ENCODE results near the gene DISP1.

DISP1 gene

DNA sequence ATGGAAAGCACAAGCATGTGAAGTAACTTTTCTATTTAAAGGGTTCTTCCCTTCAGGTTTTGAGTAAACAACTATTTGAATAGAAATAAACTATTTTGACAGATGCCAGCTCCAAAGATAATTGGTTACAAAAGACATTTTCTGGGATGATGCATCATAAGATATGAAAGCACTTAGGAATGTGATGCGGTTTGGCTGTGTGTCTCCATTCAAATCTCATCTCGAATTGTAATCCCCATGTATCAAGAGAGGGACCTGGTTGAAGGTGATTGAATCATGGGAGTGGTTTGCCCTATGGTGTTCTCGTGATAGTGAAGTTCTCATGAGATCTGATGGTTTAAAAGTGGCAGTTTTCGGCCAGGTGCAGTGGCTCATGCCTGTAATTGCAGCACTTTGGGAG lies 6.4 kb downstream of the DISP1 start:
- TF ChIP-seq, protein P1, sequence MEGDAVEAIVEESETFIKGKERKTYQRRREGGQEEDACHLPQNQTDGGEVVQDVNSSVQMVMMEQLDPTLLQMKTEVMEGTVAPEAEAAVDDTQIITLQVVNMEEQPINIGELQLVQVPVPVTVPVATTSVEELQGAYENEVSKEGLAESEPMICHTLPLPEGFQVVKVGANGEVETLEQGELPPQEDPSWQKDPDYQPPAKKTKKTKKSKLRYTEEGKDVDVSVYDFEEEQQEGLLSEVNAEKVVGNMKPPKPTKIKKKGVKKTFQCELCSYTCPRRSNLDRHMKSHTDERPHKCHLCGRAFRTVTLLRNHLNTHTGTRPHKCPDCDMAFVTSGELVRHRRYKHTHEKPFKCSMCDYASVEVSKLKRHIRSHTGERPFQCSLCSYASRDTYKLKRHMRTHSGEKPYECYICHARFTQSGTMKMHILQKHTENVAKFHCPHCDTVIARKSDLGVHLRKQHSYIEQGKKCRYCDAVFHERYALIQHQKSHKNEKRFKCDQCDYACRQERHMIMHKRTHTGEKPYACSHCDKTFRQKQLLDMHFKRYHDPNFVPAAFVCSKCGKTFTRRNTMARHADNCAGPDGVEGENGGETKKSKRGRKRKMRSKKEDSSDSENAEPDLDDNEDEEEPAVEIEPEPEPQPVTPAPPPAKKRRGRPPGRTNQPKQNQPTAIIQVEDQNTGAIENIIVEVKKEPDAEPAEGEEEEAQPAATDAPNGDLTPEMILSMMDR (IDR thresholded peaks at IDR 0.05; ENCODE audit: control insufficient read depth, insufficient read depth, low read depth, low read length, missing control alignments), result no peak
- no peak overlapping the region for H3K4me3 ChIP-seq (ENCODE audit: control insufficient read depth, low read depth, low read length)
- no peak for DNase-seq (ENCODE audit: low read depth)

GRCh38 chr1:222823695-222824094 lies 8.9 kb downstream of the DISP1 start:
- no peak overlapping the region for H3K4me3 ChIP-seq (ENCODE audit: control insufficient read depth, low read depth, low read length)
- no peak for DNase-seq (ENCODE audit: low read depth)
- TF ChIP-seq, protein P1 (IDR thresholded peaks at IDR 0.05; ENCODE audit: control insufficient read depth, insufficient read depth, low read depth, low read length, missing control alignments), result no peak

GRCh38 chr1:222824641-222825040 lies 9.8 kb downstream of the DISP1 start:
- TF ChIP-seq, protein P1 (IDR thresholded peaks at IDR 0.05; ENCODE audit: control insufficient read depth, insufficient read depth, low read depth, low read length, missing control alignments), result no peak
- no peak for DNase-seq (ENCODE audit: low read depth)
- H3K4me3 ChIP-seq (ENCODE audit: control insufficient read depth, low read depth, low read length), result no peak overlapping the region

GRCh38 chr1:222828939-222829338 lies 14.1 kb downstream of the DISP1 start:
- no peak for DNase-seq (ENCODE audit: low read depth)
- TF ChIP-seq, protein P1 (IDR thresholded peaks at IDR 0.05; ENCODE audit: control insufficient read depth, insufficient read depth, low read depth, low read length, missing control alignments), result no peak
- no peak overlapping the region for H3K4me3 ChIP-seq (ENCODE audit: control insufficient read depth, low read depth, low read length)

- TF ChIP-seq, protein P1 (IDR thresholded peaks at IDR 0.05; ENCODE audit: control insufficient read depth, insufficient read depth, low read depth, low read length, missing control alignments), result no peak
- no peak overlapping the region for H3K4me3 ChIP-seq (ENCODE audit: control insufficient read depth, low read depth, low read length)
- peak; percentile 31 for DNase-seq (ENCODE audit: low read depth)
Measured at GRCh38 chr1:222829868-222830267, 15.0 kb downstream of the DISP1 start.

GRCh38 chr1:222833356-222833876 lies 18.6 kb downstream of the DISP1 start:
- DNase-seq (ENCODE audit: low read depth), result no peak
- TF ChIP-seq, protein P1 (IDR thresholded peaks at IDR 0.05; ENCODE audit: control insufficient read depth, insufficient read depth, low read depth, low read length, missing control alignments), result no peak
- no peak overlapping the region for H3K4me3 ChIP-seq (ENCODE audit: control insufficient read depth, low read depth, low read length)

All from AG09309 (cell line).